Femur (tissue), 1 donor: Measurements from ENCODE around the gene RASA3.

ENCODE experiments used
- DNase-seq: peaks from one replicate; pipeline ENCODE4 v3.0.0-alpha.2; 2017

The RASA3 gene

GRCh38 chr13:113963376-113963775, 169.0 kb downstream of the RASA3 start:
- no peak for DNase-seq

- DNase-seq: no peak
These were observed 169.4 kb downstream of the RASA3 start for GRCh38 chr13:113962975-113963374.

GRCh38 chr13:113962386-113962785, 170.0 kb downstream of the RASA3 start:
- DNase-seq: no peak

GRCh38 chr13:113960276-113960948, 172.0 kb downstream of the RASA3 start:
- DNase-seq: no peak

- DNase-seq: no peak
These were observed 173.2 kb downstream of the RASA3 start for GRCh38 chr13:113959198-113959597.

GRCh38 chr13:113958373-113958772, 174.1 kb downstream of the RASA3 start:
- no peak for DNase-seq

- no peak for DNase-seq
These were observed 175.9 kb downstream of the RASA3 start for GRCh38 chr13:113956571-113956970.

GRCh38 chr13:113955691-113956090, 176.7 kb downstream of the RASA3 start:
- DNase-seq: no peak

- no peak for DNase-seq
These were observed 177.2 kb downstream of the RASA3 start for GRCh38 chr13:113955235-113955634.

- no peak for DNase-seq
These were observed 178.2 kb downstream of the RASA3 start for GRCh38 chr13:113954046-113954835.

- DNase-seq: no peak
These were observed 178.9 kb downstream of the RASA3 start for GRCh38 chr13:113953561-113953960.

- DNase-seq: no peak
These were observed 179.4 kb downstream of the RASA3 start for GRCh38 chr13:113952983-113953520.

GRCh38 chr13:113952151-113952982, 180.1 kb downstream of the RASA3 start:
- no peak for DNase-seq

- peak; percentile 87 for DNase-seq
These were observed 181.0 kb downstream of the RASA3 start for GRCh38 chr13:113951246-113951999.

GRCh38 chr13:113950451-113951245, 181.8 kb downstream of the RASA3 start:
- no peak for DNase-seq

- no peak for DNase-seq
These were observed 182.9 kb downstream of the RASA3 start for GRCh38 chr13:113949546-113949945.

GRCh38 chr13:113948034-113948742, 184.2 kb downstream of the RASA3 start:
- no peak for DNase-seq

GRCh38 chr13:113947311-113948033, 185.0 kb downstream of the RASA3 start:
- DNase-seq: peak; percentile 76

- DNase-seq: no peak
These were observed 185.8 kb downstream of the RASA3 start for GRCh38 chr13:113946409-113947181.
